Activated naive CD8-positive, alpha-beta T cell treated with anti-CD3 and anti-CD28 coated beads for 36 hours (primary cell): ENCODE measurements around the gene EXOC3L2. TPM values are rescaled to one million over a fixed set of nuclear protein-coding genes. Genes with fewer than 3 reads are reported as not detected.

Source experiments
- DNase-seq: peaks from one replicate; pipeline ENCODE4 v3.0.0; 2021
- H3K27ac Mint-ChIP-seq: one replicate; pipeline ENCODE4 v1.8.0; 2022; ENCODE audit warnings: mild to moderate bottlenecking, moderate library complexity, mixed read lengths
- H3K27me3 Mint-ChIP-seq: one replicate; pipeline ENCODE4 v1.8.0; 2022; ENCODE audit warnings: mild to moderate bottlenecking, mixed read lengths
- H3K36me3 Mint-ChIP-seq: one replicate; pipeline ENCODE4 v1.8.0; 2021; ENCODE audit warnings: mild to moderate bottlenecking, mixed read lengths
- H3K4me1 Mint-ChIP-seq: one replicate; pipeline ENCODE4 v1.8.0; 2021; ENCODE audit warnings: mixed read lengths
- H3K4me3 Mint-ChIP-seq: one replicate; pipeline ENCODE4 v1.8.0; 2022; ENCODE audit warnings: mild to moderate bottlenecking, moderate library complexity, mixed read lengths
- H3K9me3 Mint-ChIP-seq: one replicate; pipeline ENCODE4 v1.8.0; 2022; ENCODE audit warnings: mixed read lengths
- total RNA-seq, 2 experiments: library from RNA; stranded (reverse); gene quantifications; one replicate each; pipeline ENCODE4 v1.2.3, GENCODE V29; 2021

Gene EXOC3L2
- total RNA-seq, 2 experiments from 2014 or later = not detected

DNA sequence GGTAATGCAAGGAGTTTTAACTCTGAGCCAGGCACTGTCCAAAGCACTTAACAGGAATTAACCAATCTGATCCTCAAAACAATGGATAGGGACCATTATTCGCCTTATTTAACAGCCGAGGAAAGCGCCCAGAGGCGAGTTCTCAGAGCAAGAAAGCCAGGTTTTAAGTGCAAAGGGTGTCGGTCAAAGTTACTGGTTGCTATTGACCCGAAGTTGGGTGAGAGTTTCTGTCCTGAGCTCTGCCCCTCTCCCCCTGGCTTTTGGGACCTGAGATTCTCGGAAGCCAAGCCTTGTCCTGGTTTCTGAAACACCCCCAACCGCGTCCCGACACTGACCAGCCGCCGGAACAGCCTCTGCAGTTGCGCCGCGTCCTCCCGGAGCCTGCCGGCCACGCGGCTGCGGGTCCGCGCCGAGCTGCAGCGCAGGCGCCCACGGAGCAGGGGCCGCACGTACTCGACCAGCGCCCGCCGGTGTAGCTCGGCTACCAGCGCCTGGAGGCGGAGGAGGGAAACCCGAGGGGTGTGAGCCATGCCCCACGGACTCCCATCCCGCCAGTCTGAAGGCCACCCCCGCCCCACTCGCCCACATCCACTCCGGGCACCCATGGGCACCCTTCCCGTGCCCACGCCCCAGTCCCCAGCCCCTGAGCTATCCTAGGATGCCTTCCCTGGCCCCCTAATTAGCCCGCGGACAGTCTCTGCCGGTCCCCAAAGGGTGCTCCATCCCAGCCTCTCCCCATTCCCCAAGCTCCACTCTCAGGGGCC lies 27.8 kb downstream of the EXOC3L2 start:
- DNase-seq = no peak
- no peaks in the 10 kb centered on the region for H3K36me3 Mint-ChIP-seq
- H3K27ac Mint-ChIP-seq = no peak overlapping the region
- peaks cover 1% of the 10 kb centered on the region for H3K4me1 Mint-ChIP-seq
- peaks cover 72% of the 10 kb centered on the region for H3K27me3 Mint-ChIP-seq
- no peaks in the 10 kb centered on the region for H3K9me3 Mint-ChIP-seq
- H3K4me3 Mint-ChIP-seq = no peak overlapping the region

DNA sequence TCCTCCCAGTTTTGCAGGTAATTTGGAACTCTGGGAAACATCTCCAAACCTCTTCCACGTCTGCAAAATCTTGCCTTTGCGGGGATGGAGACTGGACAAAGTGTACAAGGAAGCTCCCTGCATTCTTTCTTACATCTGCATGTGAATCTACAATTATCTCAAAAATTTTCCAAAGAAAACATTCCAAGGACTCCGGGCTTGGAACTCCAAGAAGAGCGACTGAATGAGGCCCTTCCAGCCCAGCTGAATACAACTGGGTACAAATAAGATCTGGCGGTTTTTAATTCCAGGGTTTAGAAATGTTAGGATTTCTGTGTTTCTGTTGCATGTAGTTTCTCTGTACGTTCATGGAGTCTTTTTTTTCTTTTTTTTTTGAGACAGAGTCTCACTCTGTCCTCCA lies 28.5 kb downstream of the EXOC3L2 start:
- DNase-seq = no peak
- H3K4me3 Mint-ChIP-seq = no peak overlapping the region
- no peaks in the 10 kb centered on the region for H3K9me3 Mint-ChIP-seq
- H3K4me1 Mint-ChIP-seq = peaks cover 1% of the 10 kb centered on the region
- H3K27ac Mint-ChIP-seq = no peak overlapping the region
- no peaks in the 10 kb centered on the region for H3K36me3 Mint-ChIP-seq
- peaks cover 74% of the 10 kb centered on the region for H3K27me3 Mint-ChIP-seq

DNA sequence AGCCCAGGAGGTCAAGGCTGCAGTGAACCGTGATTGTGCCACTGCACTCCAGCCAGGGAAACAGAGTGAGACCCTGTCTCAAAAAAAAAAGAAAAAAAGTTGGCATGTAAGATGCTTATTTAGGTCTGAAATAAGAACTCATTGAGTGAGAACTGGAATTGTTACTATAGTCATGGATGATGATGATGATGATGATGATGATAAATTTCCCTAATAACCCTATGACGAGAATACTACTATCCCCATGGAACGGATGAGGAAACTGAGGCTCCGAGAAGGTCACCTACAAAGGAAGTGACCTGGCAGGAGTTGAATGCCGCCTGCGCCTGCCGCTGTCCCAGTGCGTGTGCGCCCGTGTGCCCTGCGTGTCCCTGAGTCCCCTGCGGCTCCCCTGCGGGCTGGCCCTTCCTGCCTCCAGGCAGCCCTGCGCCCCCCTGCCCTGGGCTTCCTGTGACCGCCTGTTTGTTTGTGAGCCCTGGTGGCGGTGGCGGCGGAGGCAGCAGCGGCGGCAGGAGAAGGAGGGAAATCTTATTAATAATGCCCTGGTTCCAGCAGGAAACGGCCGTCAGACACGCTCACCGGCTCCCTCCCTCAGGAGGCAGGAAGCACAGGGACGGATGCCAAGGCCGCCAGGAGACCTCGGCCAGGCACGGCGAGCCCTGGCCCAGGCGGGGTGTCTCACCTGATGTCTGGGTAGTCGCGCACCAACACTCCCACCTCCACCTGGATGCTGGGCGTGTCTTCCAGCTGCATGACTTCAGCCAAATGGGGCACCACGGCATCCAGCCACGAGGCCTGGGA lies 29.6 kb downstream of the EXOC3L2 start:
- DNase-seq = no peak
- no peak overlapping the region for H3K27ac Mint-ChIP-seq
- H3K9me3 Mint-ChIP-seq = no peaks in the 10 kb centered on the region
- peaks cover 81% of the 10 kb centered on the region for H3K27me3 Mint-ChIP-seq
- no peak overlapping the region for H3K4me3 Mint-ChIP-seq
- no peaks in the 10 kb centered on the region for H3K36me3 Mint-ChIP-seq
- peaks cover 5% of the 10 kb centered on the region for H3K4me1 Mint-ChIP-seq

DNA sequence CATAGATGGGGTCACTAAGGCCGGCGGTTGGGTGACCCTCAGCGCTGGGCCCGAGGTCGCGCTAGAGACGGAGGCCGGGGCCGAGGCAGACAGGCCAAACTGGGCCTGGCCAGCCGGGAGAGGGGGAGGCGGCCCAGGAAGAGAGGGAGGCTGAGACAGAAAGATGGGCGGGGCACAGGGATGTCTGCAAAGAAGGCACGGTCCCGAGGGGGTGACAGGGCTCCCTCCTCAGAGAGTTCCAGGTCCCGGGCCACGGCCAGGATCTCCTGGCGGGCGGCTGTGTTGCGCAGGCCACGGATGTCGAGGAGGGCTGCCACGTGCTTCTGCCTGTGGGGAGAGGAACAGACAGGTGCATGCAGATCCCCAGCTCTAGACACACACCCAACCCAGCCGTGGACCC lies 32.2 kb downstream of the EXOC3L2 start:
- Mint-ChIP-seq H3K4me1 (peaks cover 5% of the 10 kb centered on the region), H3K4me3 (no peak overlapping the region), H3K27ac (no peak overlapping the region), H3K36me3 (no peaks in the 10 kb centered on the region), H3K9me3 (no peaks in the 10 kb centered on the region), H3K27me3 (peaks cover 64% of the 10 kb centered on the region)
- DNase-seq = no peak

DNA sequence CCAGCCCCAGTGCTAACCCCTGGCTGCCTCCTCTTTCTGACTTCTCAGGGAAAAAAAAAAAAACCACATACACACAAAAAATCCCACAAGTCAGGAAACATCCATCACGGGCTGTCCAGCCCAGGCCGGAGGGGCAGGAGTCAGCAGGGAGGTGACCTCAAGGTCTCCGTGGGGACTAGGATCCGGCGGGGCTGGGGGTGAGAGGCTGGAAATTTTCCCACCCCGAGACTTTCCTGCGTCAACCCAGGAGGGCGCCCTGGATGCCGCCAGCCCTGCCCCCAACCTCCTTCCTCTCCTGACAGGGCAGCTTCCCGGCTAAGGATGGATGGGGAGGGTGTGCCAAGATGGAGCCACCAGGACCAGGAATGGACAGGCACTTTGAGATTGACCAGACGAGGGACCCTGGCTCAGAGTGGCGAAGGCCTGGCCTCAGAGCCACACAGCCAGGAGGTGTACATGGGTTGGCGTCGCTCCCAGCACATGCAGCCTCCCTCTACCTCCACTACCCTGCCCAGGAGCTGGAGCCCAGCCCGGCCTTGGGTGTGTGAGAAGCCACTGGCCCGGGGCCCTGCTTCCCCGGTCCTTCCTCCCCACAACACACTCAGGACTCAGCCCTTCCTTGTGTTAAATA lies 33.3 kb downstream of the EXOC3L2 start:
- H3K4me1 Mint-ChIP-seq = peaks cover 5% of the 10 kb centered on the region
- H3K9me3 Mint-ChIP-seq = no peaks in the 10 kb centered on the region
- no peak for DNase-seq
- no peak overlapping the region for H3K4me3 Mint-ChIP-seq
- H3K27me3 Mint-ChIP-seq = peaks cover 54% of the 10 kb centered on the region
- H3K36me3 Mint-ChIP-seq = no peaks in the 10 kb centered on the region
- no peak overlapping the region for H3K27ac Mint-ChIP-seq

DNA sequence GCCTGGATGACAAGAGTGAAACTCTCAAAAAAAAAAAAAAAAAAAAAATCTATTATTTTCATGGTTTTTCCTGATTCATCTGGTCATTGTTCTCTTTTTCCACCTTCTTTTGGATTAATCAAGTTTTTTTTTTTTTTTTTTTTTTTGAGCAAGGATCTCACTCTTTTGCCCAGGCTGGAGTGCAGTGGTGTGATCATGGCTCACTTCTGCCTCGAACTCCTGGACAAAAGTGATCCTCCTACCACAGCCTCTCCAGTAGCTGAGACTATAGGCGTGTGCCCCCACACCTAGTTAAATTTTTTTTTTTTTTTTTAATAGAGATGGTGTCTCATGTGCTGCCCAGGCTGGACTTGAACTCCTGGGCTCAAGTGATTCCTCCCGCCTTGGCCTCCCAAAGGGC lies 38.9 kb downstream of the EXOC3L2 start:
- no peaks in the 10 kb centered on the region for H3K9me3 Mint-ChIP-seq
- no peak overlapping the region for H3K4me3 Mint-ChIP-seq
- H3K36me3 Mint-ChIP-seq = no peaks in the 10 kb centered on the region
- H3K27ac Mint-ChIP-seq = no peak overlapping the region
- peaks cover 2% of the 10 kb centered on the region for H3K4me1 Mint-ChIP-seq
- no peak for DNase-seq
- H3K27me3 Mint-ChIP-seq = peaks cover 7% of the 10 kb centered on the region

DNA sequence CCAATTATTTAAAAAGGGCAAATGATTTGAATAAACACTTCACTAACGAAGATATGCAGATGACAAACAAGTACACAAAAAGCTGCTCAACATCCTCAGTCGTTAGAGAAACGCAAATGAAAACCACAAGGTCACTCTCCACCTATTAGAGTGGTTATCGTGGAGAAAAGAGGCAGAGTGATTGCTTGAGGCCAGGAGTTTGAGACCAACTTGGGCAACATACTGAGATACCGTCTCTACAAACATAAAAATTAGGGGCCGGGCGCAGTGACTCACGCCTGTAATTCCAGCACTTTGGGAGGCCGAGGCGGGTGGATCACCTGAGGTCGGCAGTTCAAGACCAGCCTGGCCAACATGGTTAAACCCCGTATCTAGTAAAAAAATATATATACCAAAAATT lies 39.4 kb downstream of the EXOC3L2 start:
- Mint-ChIP-seq H3K4me1 (no peaks in the 10 kb centered on the region), H3K27ac (no peak overlapping the region), H3K27me3 (peaks cover 2% of the 10 kb centered on the region), H3K9me3 (no peaks in the 10 kb centered on the region), H3K4me3 (no peak overlapping the region), H3K36me3 (no peaks in the 10 kb centered on the region)
- no peak for DNase-seq

DNA sequence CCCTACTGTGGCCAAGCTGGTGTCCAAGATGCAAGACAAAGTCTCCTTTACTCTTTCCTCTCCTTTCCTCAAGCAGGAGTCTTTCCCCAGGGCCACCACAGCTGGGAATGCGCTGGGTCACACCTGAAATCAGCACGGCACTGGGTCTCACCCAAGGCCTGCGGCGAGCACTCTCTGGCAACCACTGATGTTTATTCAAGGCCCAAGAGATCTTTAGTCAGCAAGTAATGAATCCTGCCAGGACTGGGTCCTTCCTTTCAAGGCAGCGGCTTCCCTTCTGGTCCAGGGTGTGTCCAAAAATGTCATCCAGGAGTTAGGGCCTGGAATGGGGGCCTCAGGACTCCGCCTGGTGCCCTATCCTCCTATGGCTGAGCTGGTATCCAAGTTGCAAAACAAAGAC lies 42.6 kb downstream of the EXOC3L2 start:
- no peak for DNase-seq
- no peaks in the 10 kb centered on the region for H3K36me3 Mint-ChIP-seq
- no peaks in the 10 kb centered on the region for H3K4me1 Mint-ChIP-seq
- H3K4me3 Mint-ChIP-seq = no peak overlapping the region
- no peaks in the 10 kb centered on the region for H3K27me3 Mint-ChIP-seq
- no peaks in the 10 kb centered on the region for H3K9me3 Mint-ChIP-seq
- H3K27ac Mint-ChIP-seq = no peak overlapping the region

DNA sequence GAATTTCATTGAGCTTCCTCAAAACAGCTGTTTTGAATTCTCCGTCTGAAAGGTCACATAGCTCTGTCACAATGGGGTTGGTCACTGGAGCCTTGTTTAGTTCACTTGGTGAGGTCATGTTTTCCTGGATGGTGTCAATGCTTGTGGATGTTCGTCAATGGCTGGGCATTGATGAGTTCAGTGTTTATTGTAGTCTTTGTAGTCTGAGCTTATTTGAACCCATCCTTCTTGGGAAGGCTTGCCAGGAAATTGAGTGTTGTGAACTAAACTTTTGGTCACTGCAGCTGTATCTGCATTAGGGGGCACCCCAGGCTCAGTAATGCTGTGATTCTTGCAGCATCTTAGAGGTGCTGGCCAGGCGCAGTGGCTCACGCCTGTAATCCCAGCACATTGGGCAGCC lies 44.6 kb downstream of the EXOC3L2 start:
- H3K4me1 Mint-ChIP-seq = no peaks in the 10 kb centered on the region
- no peak overlapping the region for H3K4me3 Mint-ChIP-seq
- no peaks in the 10 kb centered on the region for H3K9me3 Mint-ChIP-seq
- H3K27ac Mint-ChIP-seq = no peak overlapping the region
- no peaks in the 10 kb centered on the region for H3K27me3 Mint-ChIP-seq
- DNase-seq = no peak
- no peaks in the 10 kb centered on the region for H3K36me3 Mint-ChIP-seq

DNA sequence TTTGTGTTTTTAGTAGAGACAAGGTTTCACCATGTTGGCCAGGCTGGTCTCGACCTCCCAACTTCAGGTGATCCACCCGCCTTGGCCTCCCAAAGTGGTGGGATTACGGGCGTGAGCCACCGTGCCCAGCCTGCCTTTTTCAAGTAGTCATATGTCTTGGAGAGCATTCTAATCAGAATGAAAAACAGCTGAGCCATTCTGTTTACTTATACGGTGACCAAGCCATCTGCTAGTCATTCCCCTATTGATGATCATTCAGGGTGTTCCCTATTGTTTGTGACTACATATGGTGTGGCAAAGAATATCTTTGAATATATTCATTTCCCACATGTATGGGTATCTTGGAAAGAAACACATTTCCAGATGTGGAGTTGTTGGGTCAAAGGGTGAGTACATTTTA lies 49.4 kb downstream of the EXOC3L2 start:
- H3K9me3 Mint-ChIP-seq = no peaks in the 10 kb centered on the region
- no peaks in the 10 kb centered on the region for H3K36me3 Mint-ChIP-seq
- H3K27ac Mint-ChIP-seq = no peak overlapping the region
- no peak overlapping the region for H3K4me3 Mint-ChIP-seq
- H3K27me3 Mint-ChIP-seq = no peaks in the 10 kb centered on the region
- no peak for DNase-seq
- no peaks in the 10 kb centered on the region for H3K4me1 Mint-ChIP-seq

DNA sequence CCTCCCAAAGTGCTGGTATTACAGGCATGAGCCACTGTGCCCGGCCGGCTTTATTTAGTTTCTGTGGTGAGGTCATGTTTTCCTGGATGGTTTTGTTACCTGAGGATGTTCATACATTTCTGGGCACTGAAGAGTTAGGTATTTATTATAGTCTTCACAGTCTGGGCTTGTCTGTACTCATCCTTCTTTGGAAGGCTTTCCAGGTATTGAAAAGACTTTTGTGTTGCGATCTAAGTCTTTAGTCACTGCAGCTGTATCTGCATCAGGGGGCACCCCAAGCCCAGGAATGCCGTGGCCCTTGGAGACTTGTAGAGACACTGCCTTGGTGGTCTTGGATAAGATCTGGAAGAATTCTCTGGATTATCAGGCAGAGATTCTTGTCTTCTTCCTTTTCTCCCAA lies 53.8 kb downstream of the EXOC3L2 start:
- no peak overlapping the region for H3K27ac Mint-ChIP-seq

DNA sequence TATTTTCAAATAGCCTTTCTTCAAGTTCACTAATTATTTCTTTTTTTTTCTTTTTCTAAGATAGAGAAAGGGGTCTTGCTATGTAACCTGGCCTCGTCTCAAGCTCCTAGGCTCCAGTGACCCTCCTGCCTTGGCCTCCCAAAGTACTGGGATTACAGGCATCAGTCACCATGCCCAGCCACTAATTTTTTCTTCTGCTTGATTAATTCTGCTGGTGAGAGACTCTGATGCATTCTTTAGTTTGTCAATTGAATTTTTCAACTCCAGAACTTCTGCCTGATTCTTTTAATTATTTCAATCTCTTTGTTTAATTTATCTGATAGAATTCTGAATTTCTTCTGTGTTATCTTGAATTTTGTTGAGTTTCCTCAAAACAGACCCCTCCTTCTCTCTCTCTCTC lies 55.2 kb downstream of the EXOC3L2 start:
- Mint-ChIP-seq H3K27ac (no peak overlapping the region), H3K27me3 (no peaks in the 10 kb centered on the region), H3K4me1 (peaks cover 5% of the 10 kb centered on the region), H3K4me3 (no peak overlapping the region), H3K36me3 (no peaks in the 10 kb centered on the region), H3K9me3 (no peaks in the 10 kb centered on the region)
- DNase-seq = no peak

More for the DNA sequence above, 53.8 kb downstream of the EXOC3L2 start:
- no peaks in the 10 kb centered on the region for H3K9me3 Mint-ChIP-seq
- H3K4me1 Mint-ChIP-seq = peaks cover 4% of the 10 kb centered on the region
- no peak overlapping the region for H3K4me3 Mint-ChIP-seq
- no peaks in the 10 kb centered on the region for H3K36me3 Mint-ChIP-seq
- DNase-seq = no peak
- H3K27me3 Mint-ChIP-seq = no peaks in the 10 kb centered on the region

DNA sequence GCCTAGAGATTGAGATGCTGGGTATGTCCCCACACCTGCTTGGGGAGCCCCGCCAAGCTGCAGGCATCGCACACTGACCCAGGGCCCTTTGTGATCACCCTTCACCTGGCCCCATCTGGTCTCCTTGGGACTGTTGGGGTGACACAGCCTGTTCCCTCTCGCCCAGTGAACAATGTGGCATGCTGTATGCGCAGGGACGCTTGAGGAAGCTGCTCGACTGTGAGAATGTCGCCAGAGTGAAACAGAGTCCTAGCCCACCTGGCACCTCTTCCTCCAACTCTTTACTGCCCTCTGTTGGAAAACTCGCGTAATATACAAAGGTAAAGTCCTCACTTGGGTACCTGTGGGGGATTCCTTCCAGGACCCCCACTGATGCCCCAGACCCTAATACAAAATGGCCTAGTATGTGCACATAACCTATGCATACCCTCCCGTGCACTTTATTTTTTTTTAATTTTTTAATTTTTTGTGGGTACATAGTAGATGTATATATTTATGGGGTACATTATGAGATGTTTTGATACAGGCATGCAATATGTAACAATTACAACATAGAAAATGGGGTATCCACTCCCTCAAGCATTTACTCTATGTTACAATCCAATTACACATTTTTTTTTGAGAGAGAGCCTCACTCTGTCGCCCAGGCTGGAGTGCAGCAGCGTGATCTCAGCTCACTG lies 57.6 kb downstream of the EXOC3L2 start:
- H3K27ac Mint-ChIP-seq = no peak overlapping the region

DNA sequence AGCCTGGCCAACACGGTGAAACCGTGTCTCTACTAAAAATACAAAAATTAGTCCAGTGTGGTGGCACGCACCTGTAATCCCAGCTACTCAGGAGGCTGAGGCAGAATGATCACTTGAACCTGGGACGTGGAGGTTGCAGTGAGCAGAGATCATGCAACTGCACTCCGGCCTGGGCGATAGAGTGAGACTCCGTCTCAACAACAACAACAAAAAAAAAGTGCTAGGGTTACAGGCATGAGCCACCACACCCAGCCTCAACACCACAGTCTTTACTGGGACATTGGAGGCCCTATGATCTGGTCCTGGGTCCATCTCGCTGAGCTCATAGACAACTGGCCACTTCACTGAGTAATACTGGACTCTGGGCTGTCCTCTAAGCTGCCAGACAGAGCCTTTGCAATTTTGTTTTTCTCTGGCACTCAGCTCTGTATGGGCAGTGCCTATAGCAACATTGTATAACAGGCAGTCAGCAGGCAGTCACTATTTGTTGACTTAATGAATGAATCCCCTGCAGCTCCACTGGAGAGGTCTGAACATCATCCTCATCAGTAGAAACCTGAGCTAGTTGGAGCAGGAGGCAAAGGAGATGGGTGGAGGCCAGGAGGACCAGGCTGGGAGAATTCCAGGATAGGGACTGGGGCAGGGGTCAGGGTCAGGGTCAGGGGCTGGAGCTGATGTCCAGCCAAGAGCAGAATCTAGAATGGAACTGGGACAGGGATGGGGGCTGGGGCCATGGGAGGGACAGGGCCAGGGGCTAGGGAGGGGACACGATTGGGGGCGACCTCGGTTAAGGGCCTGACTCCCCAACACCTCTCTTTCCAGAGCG lies 58.5 kb downstream of the EXOC3L2 start:
- H3K27me3 Mint-ChIP-seq = no peaks in the 10 kb centered on the region
- H3K4me3 Mint-ChIP-seq = no peak overlapping the region
- H3K4me1 Mint-ChIP-seq = peaks cover 10% of the 10 kb centered on the region
- H3K27ac Mint-ChIP-seq = no peak overlapping the region
- no peaks in the 10 kb centered on the region for H3K9me3 Mint-ChIP-seq
- DNase-seq = no peak
- no peaks in the 10 kb centered on the region for H3K36me3 Mint-ChIP-seq

More for the DNA sequence above, 57.6 kb downstream of the EXOC3L2 start:
- Mint-ChIP-seq H3K4me3 (no peak overlapping the region), H3K36me3 (no peaks in the 10 kb centered on the region), H3K4me1 (peaks cover 10% of the 10 kb centered on the region), H3K9me3 (no peaks in the 10 kb centered on the region), H3K27me3 (no peaks in the 10 kb centered on the region)
- no peak for DNase-seq
